Testis (tissue), 3 donors: Measurements from ENCODE around the gene ZNF740. TPM values are rescaled to one million over a fixed set of nuclear protein-coding genes. Genes with fewer than 3 reads are reported as not detected.
"Not testable (repeated sequence)": the region's sequence is repeated elsewhere in the genome, so short reads cannot be mapped to it uniquely, and the experiment has no call there.

Experiments
- DNase-seq: peaks from one replicate; pipeline ENCODE4 v3.0.0-alpha.2; 2019
- H3K27ac ChIP-seq, 2 donors: fragments of 200-600 bp; sonication (generic); one replicate each; pipeline ENCODE4 v1.5.1; 2019
- H3K27me3 ChIP-seq: fragments of 200-600 bp; sonication (generic); one replicate; pipeline ENCODE4 v1.5.1; 2019
- H3K36me3 ChIP-seq: fragments of 200-600 bp; sonication (generic); one replicate; pipeline ENCODE4 v1.5.1; 2017; ENCODE audit warnings: low read depth; ENCODE audit errors: missing control alignments
- H3K4me1 ChIP-seq: fragments of 200-600 bp; sonication (generic); one replicate; pipeline ENCODE4 v1.5.1; 2019
- H3K4me3 ChIP-seq, 2 donors: fragments of 200-600 bp; sonication (generic); one replicate each; pipeline ENCODE4 v1.5.1; 2017 to 2019
- H3K9me3 ChIP-seq: fragments of 200-600 bp; sonication (generic); one replicate; pipeline ENCODE4 v1.5.1; 2017
- POLR2A ChIP-seq: fragments of 450-650 bp; IDR thresholded peaks from one replicate; pipeline ENCODE4 v1.6.1; 2017; ENCODE audit warnings: antibody characterized with exemption, mild to moderate bottlenecking, moderate library complexity
- WGBS, 2 donors: methylation state at CpG; one replicate each; pipeline ENCODE4 v1.1.5; 2018; 5-methylcytosine and 5-hydroxymethylcytosine counted together
- intact Hi-C: fragments of 100-400 bp; cut with DNase I; formaldehyde crosslinking; loops from one replicate; pipeline ENCODE4 v1.15.1; 2023; ENCODE audit warnings: low total_unique reads
- polyA plus RNA-seq: library from polyadenylated mRNA; stranded (reverse); fragments of 350-450 nt; fragmentation: Illumina TruSeq; extraction: RNeasy Lipid Tissue Mini Kit (QIAGEN cat#74804); gene quantifications from one replicate; pipeline ENCODE4 v1.2.3, GENCODE V29; 2014; ENCODE audit warnings: low read depth, low replicate concordance; ENCODE audit not compliant: insufficient read depth
- total RNA-seq, 2 donors: library from RNA; depleted of rRNA; stranded (reverse); fragments of >200 nt; gene quantifications; one replicate each; pipeline ENCODE4 v1.2.3, GENCODE V29; 2016
- TF ChIP-seq, protein P1 (sequence below), 3 experiments: fragments of 450-650 bp in 2 of 3; fragments of 200-600 bp in 1 of 3; sonication (generic) in 1 of 3; IDR thresholded peaks; one replicate each; pipeline ENCODE4 v1.5.1; 2016 to 2019; ENCODE audit warnings: antibody characterized with exemption in 3 of 3, mild to moderate bottlenecking in 2 of 3, moderate library complexity in 1 of 3

Gene ZNF740
- total and polyA plus RNA-seq, 3 donors from 2014 or later, result 15.6 to 27.2 (median 19.8) TPM

GRCh38 chr12:53199700-53200099, 19.2 kb downstream of the ZNF740 start:
- no peak for DNase-seq
- no peaks in the 10 kb centered on the region for H3K36me3 ChIP-seq
- H3K4me1 ChIP-seq, result peaks cover 16% of the 10 kb centered on the region
- intact Hi-C loops, result no loop called here
- TF ChIP-seq, protein P1, sequence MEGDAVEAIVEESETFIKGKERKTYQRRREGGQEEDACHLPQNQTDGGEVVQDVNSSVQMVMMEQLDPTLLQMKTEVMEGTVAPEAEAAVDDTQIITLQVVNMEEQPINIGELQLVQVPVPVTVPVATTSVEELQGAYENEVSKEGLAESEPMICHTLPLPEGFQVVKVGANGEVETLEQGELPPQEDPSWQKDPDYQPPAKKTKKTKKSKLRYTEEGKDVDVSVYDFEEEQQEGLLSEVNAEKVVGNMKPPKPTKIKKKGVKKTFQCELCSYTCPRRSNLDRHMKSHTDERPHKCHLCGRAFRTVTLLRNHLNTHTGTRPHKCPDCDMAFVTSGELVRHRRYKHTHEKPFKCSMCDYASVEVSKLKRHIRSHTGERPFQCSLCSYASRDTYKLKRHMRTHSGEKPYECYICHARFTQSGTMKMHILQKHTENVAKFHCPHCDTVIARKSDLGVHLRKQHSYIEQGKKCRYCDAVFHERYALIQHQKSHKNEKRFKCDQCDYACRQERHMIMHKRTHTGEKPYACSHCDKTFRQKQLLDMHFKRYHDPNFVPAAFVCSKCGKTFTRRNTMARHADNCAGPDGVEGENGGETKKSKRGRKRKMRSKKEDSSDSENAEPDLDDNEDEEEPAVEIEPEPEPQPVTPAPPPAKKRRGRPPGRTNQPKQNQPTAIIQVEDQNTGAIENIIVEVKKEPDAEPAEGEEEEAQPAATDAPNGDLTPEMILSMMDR (IDR thresholded peaks at IDR 0.05), result no peak
- TF ChIP-seq POLR2A, result no peak
- no peaks in the 10 kb centered on the region for H3K9me3 ChIP-seq
- no peaks in the 10 kb centered on the region for H3K27me3 ChIP-seq
- H3K4me3 ChIP-seq, result no peak overlapping the region
- WGBS, 2 donors, result 92 to 95% methylated on average over 3 of the region's 3 CpGs
- no peak overlapping the region for H3K27ac ChIP-seq

- Histone ChIP-seq H3K27ac (no peak overlapping the region), H3K4me3 (no peak overlapping the region), H3K36me3 (no peaks in the 10 kb centered on the region), H3K4me1 (peaks cover 12% of the 10 kb centered on the region), H3K9me3 (no peaks in the 10 kb centered on the region), H3K27me3 (no peaks in the 10 kb centered on the region)
- 89 to 90% methylated on average over 2 of the region's 2 CpGs for WGBS, 2 donors
- no peak for TF ChIP-seq POLR2A
- intact Hi-C loops, result no loop called here
- no peak for DNase-seq
Observed at GRCh38 chr12:53200107-53200457, 19.6 kb downstream of the ZNF740 start.

GRCh38 chr12:53200458-53201176, 20.1 kb downstream of the ZNF740 start:
- Histone ChIP-seq H3K4me1 (peaks cover 10% of the 10 kb centered on the region), H3K27me3 (no peaks in the 10 kb centered on the region), H3K27ac (no peak overlapping the region), H3K4me3 (no peak overlapping the region), H3K9me3 (no peaks in the 10 kb centered on the region), H3K36me3 (no peaks in the 10 kb centered on the region)
- DNase-seq, result no peak
- intact Hi-C loops, result no loop called here
- WGBS, 2 donors, result 81 to 89% methylated on average over 10 of the region's 10 CpGs
- no peak for TF ChIP-seq POLR2A
- TF ChIP-seq, protein P1 (IDR thresholded peaks at IDR 0.05), result no peak

DNA sequence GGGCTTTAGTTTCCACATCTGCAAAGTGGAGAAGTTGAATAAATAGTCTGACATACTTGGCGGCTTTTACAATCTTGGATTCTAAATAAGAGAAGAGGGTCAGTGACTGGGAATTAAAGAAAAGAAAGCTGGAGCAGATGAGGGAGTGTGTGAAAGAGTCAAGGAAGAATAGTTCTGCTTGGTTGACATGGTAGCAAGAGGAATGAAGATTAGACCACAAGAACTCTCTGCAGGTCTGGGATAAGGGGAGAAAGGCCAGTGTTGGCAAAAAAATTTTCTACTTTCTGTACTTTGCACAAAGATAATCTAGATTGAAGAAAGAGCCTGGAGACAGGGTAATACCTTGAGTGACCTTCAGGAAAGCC, 20.6 kb downstream of the ZNF740 start:
- Histone ChIP-seq H3K27me3 (no peaks in the 10 kb centered on the region), H3K4me1 (peaks cover 10% of the 10 kb centered on the region), H3K27ac (no peak overlapping the region), H3K4me3 (no peak overlapping the region), H3K36me3 (no peaks in the 10 kb centered on the region), H3K9me3 (no peaks in the 10 kb centered on the region)
- 68 to 95% methylated on average over 1 of the region's 1 CpG for WGBS, 2 donors
- TF ChIP-seq POLR2A, result no peak
- TF ChIP-seq, protein P1 (IDR thresholded peaks at IDR 0.05), result no peak
- intact Hi-C loops, result no loop called here
- DNase-seq, result no peak

DNA sequence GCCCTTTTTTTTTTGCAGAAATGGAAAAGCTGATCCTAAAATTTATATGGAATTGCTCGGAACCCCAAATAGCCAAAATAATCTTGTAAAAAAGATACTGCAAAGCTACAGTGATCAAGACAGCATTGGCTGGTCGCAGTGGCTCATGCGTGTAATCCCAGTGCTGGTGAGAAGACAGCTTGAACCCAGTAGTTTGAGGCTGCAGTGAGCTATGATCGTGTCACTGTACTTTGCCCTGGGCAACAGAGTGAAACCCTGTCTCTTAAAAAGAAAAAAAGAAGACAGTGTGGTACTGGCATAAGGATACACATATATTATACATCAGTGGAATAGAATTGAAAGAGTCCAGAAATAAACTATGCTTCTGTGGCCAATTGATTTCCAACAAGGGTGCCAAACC, 21.1 kb downstream of the ZNF740 start:
- H3K4me1 ChIP-seq, result peaks cover 10% of the 10 kb centered on the region
- no peak for DNase-seq
- no peak overlapping the region for H3K4me3 ChIP-seq
- 94% methylated on average over 4 of the region's 4 CpGs for WGBS, 2 donors
- TF ChIP-seq, protein P1 (IDR thresholded peaks at IDR 0.05), result no peak
- TF ChIP-seq POLR2A, result no peak
- H3K27ac ChIP-seq, result no peak overlapping the region
- H3K27me3 ChIP-seq, result no peaks in the 10 kb centered on the region
- intact Hi-C loops, result no loop called here
- no peaks in the 10 kb centered on the region for H3K9me3 ChIP-seq
- H3K36me3 ChIP-seq, result no peaks in the 10 kb centered on the region

GRCh38 chr12:53202316-53202715, 21.8 kb downstream of the ZNF740 start:
- intact Hi-C loops, result not testable (repeated sequence)

More at GRCh38 chr12:53202316-53202715, 21.8 kb downstream of the ZNF740 start:
- not testable (repeated sequence) for DNase-seq, H3K4me1 ChIP-seq, H3K4me3 ChIP-seq, H3K27me3 ChIP-seq, H3K27ac ChIP-seq, H3K36me3 ChIP-seq, H3K9me3 ChIP-seq
- 90 to 93% methylated on average over 7 of the region's 7 CpGs for WGBS, 2 donors
